ENCODE results near the gene SPATA13. TPM values are rescaled to one million over a fixed set of nuclear protein-coding genes. Genes with fewer than 3 reads are reported as not detected.

The SPATA13 gene
- total and polyA plus RNA-seq, 2 donors (not counting 1 experiment from before 2014, with no cell fraction given) = 11.6 to 24.6 TPM

GRCh38 chr13:24207841-24208667, 47.5 kb downstream of the SPATA13 start:
- Histone ChIP-seq H2AFZ (ENCODE audit: low read length) (no peak overlapping the region), H3K79me2 (ENCODE audit: control insufficient read depth, insufficient read depth, low read length) (no peaks in the 10 kb centered on the region), H3K27me3 (ENCODE audit: control insufficient read depth, insufficient read depth, low read length) (no peaks in the 10 kb centered on the region), H3K4me3 (replicated peaks in 1 of 4; ENCODE audit: control extremely low read depth in 1 of 4, insufficient read depth in 1 of 4, low read depth in 3 of 4, low read length in 4 of 4) (no peak overlapping the region), H3K27ac (ENCODE audit: insufficient read depth, low read length) (no peak overlapping the region), H3K4me1 (ENCODE audit: control insufficient read depth, extremely low read depth, insufficient read depth, low read length) (peaks cover 3% of the 10 kb centered on the region), H3K36me3 (ENCODE audit: control insufficient read depth, insufficient read depth, low read length) (no peaks in the 10 kb centered on the region), H3K9me3 (ENCODE audit: control insufficient read depth, insufficient read depth, low read depth, low read length) (no peaks in the 10 kb centered on the region), H4K20me1 (ENCODE audit: control insufficient read depth, extremely low read depth, insufficient read depth, low read length) (no peaks in the 10 kb centered on the region), H3K4me2 (ENCODE audit: extremely low read depth, insufficient read depth, low read length) (no peak overlapping the region), H3K9ac (ENCODE audit: insufficient read depth, low read length) (no peak overlapping the region)
- DNase-seq (ENCODE audit: low read depth in 2 of 2) = peak; percentile 88 to 90
- TF ChIP-seq CTCF (conservative IDR thresholded peaks at IDR 0.05 in 1 of 2, IDR thresholded peaks at IDR 0.05 in 1 of 2; ENCODE audit: low read depth in 1 of 2, low read length in 2 of 2) (no peak), EZH2 (IDR thresholded peaks at IDR 0.05; ENCODE audit: low read length, missing control alignments) (no peak)

GRCh38 chr13:24209138-24209537, 48.6 kb downstream of the SPATA13 start:
- H3K36me3 ChIP-seq (ENCODE audit: control insufficient read depth, insufficient read depth, low read length) = no peaks in the 10 kb centered on the region
- H3K27ac ChIP-seq (ENCODE audit: insufficient read depth, low read length) = no peak overlapping the region
- no peak overlapping the region for H3K4me2 ChIP-seq (ENCODE audit: extremely low read depth, insufficient read depth, low read length)
- no peak for DNase-seq (ENCODE audit: low read depth in 2 of 2)
- H3K79me2 ChIP-seq (ENCODE audit: control insufficient read depth, insufficient read depth, low read length) = no peaks in the 10 kb centered on the region
- no peak overlapping the region for H2AFZ ChIP-seq (ENCODE audit: low read length)
- H3K9ac ChIP-seq (ENCODE audit: insufficient read depth, low read length) = no peak overlapping the region
- H3K4me3 ChIP-seq (replicated peaks in 1 of 4; ENCODE audit: control extremely low read depth in 1 of 4, insufficient read depth in 1 of 4, low read depth in 3 of 4, low read length in 4 of 4) = no peak overlapping the region
- H3K27me3 ChIP-seq (ENCODE audit: control insufficient read depth, insufficient read depth, low read length) = no peaks in the 10 kb centered on the region
- TF ChIP-seq EZH2 (IDR thresholded peaks at IDR 0.05; ENCODE audit: low read length, missing control alignments) = no peak
- no peak for TF ChIP-seq CTCF (conservative IDR thresholded peaks at IDR 0.05 in 1 of 2, IDR thresholded peaks at IDR 0.05 in 1 of 2; ENCODE audit: low read depth in 1 of 2, low read length in 2 of 2)
- H4K20me1 ChIP-seq (ENCODE audit: control insufficient read depth, extremely low read depth, insufficient read depth, low read length) = no peaks in the 10 kb centered on the region
- no peaks in the 10 kb centered on the region for H3K4me1 ChIP-seq (ENCODE audit: control insufficient read depth, extremely low read depth, insufficient read depth, low read length)
- H3K9me3 ChIP-seq (ENCODE audit: control insufficient read depth, insufficient read depth, low read depth, low read length) = no peaks in the 10 kb centered on the region

- Histone ChIP-seq H3K27me3 (ENCODE audit: control insufficient read depth, insufficient read depth, low read length) (no peaks in the 10 kb centered on the region), H3K79me2 (ENCODE audit: control insufficient read depth, insufficient read depth, low read length) (no peaks in the 10 kb centered on the region), H2AFZ (ENCODE audit: low read length) (no peak overlapping the region), H3K9me3 (ENCODE audit: control insufficient read depth, insufficient read depth, low read depth, low read length) (no peaks in the 10 kb centered on the region), H4K20me1 (ENCODE audit: control insufficient read depth, extremely low read depth, insufficient read depth, low read length) (no peaks in the 10 kb centered on the region), H3K36me3 (ENCODE audit: control insufficient read depth, insufficient read depth, low read length) (no peaks in the 10 kb centered on the region), H3K4me1 (ENCODE audit: control insufficient read depth, extremely low read depth, insufficient read depth, low read length) (no peaks in the 10 kb centered on the region), H3K9ac (ENCODE audit: insufficient read depth, low read length) (no peak overlapping the region), H3K4me3 (replicated peaks in 1 of 4; ENCODE audit: control extremely low read depth in 1 of 4, insufficient read depth in 1 of 4, low read depth in 3 of 4, low read length in 4 of 4) (no peak overlapping the region), H3K4me2 (ENCODE audit: extremely low read depth, insufficient read depth, low read length) (no peak overlapping the region), H3K27ac (ENCODE audit: insufficient read depth, low read length) (no peak overlapping the region)
- no peak for DNase-seq (ENCODE audit: low read depth in 2 of 2)
- TF ChIP-seq CTCF (conservative IDR thresholded peaks at IDR 0.05 in 1 of 2, IDR thresholded peaks at IDR 0.05 in 1 of 2; ENCODE audit: low read depth in 1 of 2, low read length in 2 of 2) (no peak), EZH2 (IDR thresholded peaks at IDR 0.05; ENCODE audit: low read length, missing control alignments) (no peak)
Observed at GRCh38 chr13:24212254-24212653, 51.7 kb downstream of the SPATA13 start.

All from fibroblast of lung (primary cell).